Mesenchymal stem cell (in vitro differentiated cells and primary cell): ENCODE measurements around the gene SLC10A4.

ENCODE experiments used
- DNase-seq: peaks from one replicate; pipeline ENCODE4 v3.0.0-alpha.2; 2013
- H2AFZ ChIP-seq: one replicate; pipeline ENCODE4 v1.6.1; 2013; ENCODE audit warnings: low read depth, mild to moderate bottlenecking, control low read depth, inconsistent platforms, low read length, moderate library complexity
- H2AK5ac ChIP-seq: 2 replicates; pipeline ENCODE4 v1.6.1; 2013; ENCODE audit warnings: low read length, moderate library complexity, mild to moderate bottlenecking, inconsistent platforms; ENCODE audit not compliant: severe bottlenecking
- H2BK120ac ChIP-seq: one replicate; pipeline ENCODE4 v1.6.1; 2013; ENCODE audit warnings: low read depth, mild to moderate bottlenecking, inconsistent platforms, low read length, moderate library complexity
- H2BK12ac ChIP-seq, 2 experiments: one replicate each; pipeline ENCODE4 v1.6.1; 2013; ENCODE audit warnings: inconsistent platforms in 2 of 2, low read length in 2 of 2, mild to moderate bottlenecking in 2 of 2, moderate library complexity in 2 of 2, control low read depth in 1 of 2
- H2BK15ac ChIP-seq: one replicate; pipeline ENCODE4 v1.6.1; 2013; ENCODE audit warnings: mild to moderate bottlenecking, low read depth, inconsistent platforms; ENCODE audit not compliant: poor library complexity, severe bottlenecking
- H2BK5ac ChIP-seq: 2 replicates; pipeline ENCODE4 v1.6.1; 2013; ENCODE audit warnings: low read depth, mild to moderate bottlenecking, low read length, control low read depth, inconsistent platforms; ENCODE audit not compliant: poor library complexity, severe bottlenecking
- H3K14ac ChIP-seq, 2 experiments: one replicate each; pipeline ENCODE4 v1.6.1; 2013; ENCODE audit warnings: inconsistent platforms in 2 of 2, low read length in 2 of 2, control low read depth in 1 of 2, mild to moderate bottlenecking in 1 of 2, moderate library complexity in 1 of 2
- H3K18ac ChIP-seq, 2 experiments: one replicate each; pipeline ENCODE4 v1.6.1; 2013; ENCODE audit warnings: inconsistent platforms in 2 of 2, low read length in 2 of 2, control low read depth in 1 of 2, low read depth in 1 of 2, mild to moderate bottlenecking in 1 of 2
- H3K23ac ChIP-seq, 2 experiments: one replicate each; pipeline ENCODE4 v1.6.1; 2013; ENCODE audit warnings: inconsistent platforms in 2 of 2, low read length in 2 of 2, mild to moderate bottlenecking in 2 of 2, moderate library complexity in 2 of 2, control low read depth in 1 of 2
- H3K27ac ChIP-seq: 2 replicates; pipeline ENCODE4 v1.5.1; 2013; ENCODE audit warnings: mild to moderate bottlenecking, moderate library complexity, low read length, control low read depth, inconsistent platforms; ENCODE audit not compliant: poor library complexity, severe bottlenecking
- H3K27me3 ChIP-seq, 2 experiments: 2 replicates each; pipeline versions ENCODE4 v1.6.1 to v1.7.0; 2013; ENCODE audit warnings: low read length in 2 of 2, mild to moderate bottlenecking in 2 of 2, moderate library complexity in 2 of 2, control low read depth in 1 of 2, inconsistent platforms in 1 of 2; ENCODE audit not compliant: control insufficient read depth in 1 of 2, insufficient read depth in 1 of 2
- H3K36me3 ChIP-seq, 2 experiments: 2 replicates each; pipeline versions ENCODE4 v1.6.1 to v1.7.0; 2013; ENCODE audit warnings: low read length in 2 of 2, control low read depth in 1 of 2, inconsistent platforms in 1 of 2, low read depth in 1 of 2, mild to moderate bottlenecking in 1 of 2; ENCODE audit not compliant: insufficient read depth in 2 of 2, control insufficient read depth in 1 of 2
- H3K4ac ChIP-seq, 2 experiments: one replicate each; pipeline ENCODE4 v1.6.1; 2013; ENCODE audit warnings: inconsistent platforms in 2 of 2, low read length in 2 of 2, mild to moderate bottlenecking in 2 of 2, moderate library complexity in 2 of 2, control low read depth in 1 of 2, low read depth in 1 of 2
- H3K4me1 ChIP-seq: 2 replicates; pipeline ENCODE4 v1.6.1; 2013; ENCODE audit warnings: low read depth, low read length, control low read depth; ENCODE audit not compliant: control insufficient read depth, insufficient read depth
- H3K4me2 ChIP-seq: 2 replicates; pipeline ENCODE4 v1.6.1; 2013; ENCODE audit warnings: low read length, mild to moderate bottlenecking, inconsistent platforms; ENCODE audit not compliant: poor library complexity, severe bottlenecking
- H3K4me3 ChIP-seq, 2 experiments: 2 replicates each; pipeline versions ENCODE4 v1.5.1 to v1.7.0; 2013; ENCODE audit warnings: low read length in 2 of 2, mild to moderate bottlenecking in 2 of 2, control low read depth in 1 of 2, low read depth in 1 of 2; ENCODE audit not compliant: insufficient read depth in 1 of 2
- H3K79me1 ChIP-seq: replicated peaks from 2 replicates; pipeline ENCODE4 v1.6.1; 2013; ENCODE audit warnings: mild to moderate bottlenecking, control low read depth, low read length, inconsistent platforms; ENCODE audit not compliant: poor library complexity, severe bottlenecking
- H3K9ac ChIP-seq: 2 replicates; pipeline ENCODE4 v1.7.0; 2013; ENCODE audit warnings: mild to moderate bottlenecking, low read length, moderate library complexity
- H3K9me3 ChIP-seq: 2 replicates; pipeline ENCODE4 v1.7.0; 2013; ENCODE audit warnings: mild to moderate bottlenecking, low read length; ENCODE audit not compliant: control insufficient read depth
- H4K8ac ChIP-seq: one replicate; pipeline ENCODE4 v1.6.1; 2013; ENCODE audit warnings: inconsistent platforms, mild to moderate bottlenecking, low read length, moderate library complexity
- H4K91ac ChIP-seq: one replicate; pipeline ENCODE4 v1.6.1; 2013; ENCODE audit warnings: mild to moderate bottlenecking, low read length, inconsistent platforms
- WGBS: methylation state at CpG from one replicate; pipeline ENCODE4 v1.1.7; 2013; ENCODE audit warnings: mixed read lengths; 5-methylcytosine and 5-hydroxymethylcytosine counted together

The SLC10A4 gene

GRCh38 chr4:48504352-48504751 is 21.2 kb downstream of the SLC10A4 start:
- no peak overlapping the region for H3K14ac ChIP-seq
- H2BK5ac ChIP-seq, result no peak overlapping the region
- WGBS, result no CpG with 5 or more reads among the region's 1 CpG
- H3K4me1 ChIP-seq, result no peaks in the 10 kb centered on the region
- H2AFZ ChIP-seq, result no peak overlapping the region
- H2BK120ac ChIP-seq, result no peak overlapping the region
- no peak overlapping the region for H3K9ac ChIP-seq
- H3K4ac ChIP-seq, result no peak overlapping the region
- H4K91ac ChIP-seq, result no peak overlapping the region
- H3K27ac ChIP-seq, result no peak overlapping the region
- H2BK15ac ChIP-seq, result no peak overlapping the region
- H2AK5ac ChIP-seq, result no peak overlapping the region
- no peak overlapping the region for H3K4me3 ChIP-seq
- no peak for DNase-seq
- H4K8ac ChIP-seq, result no peak overlapping the region
- H3K36me3 ChIP-seq, result peaks cover 10 to 59% of the 10 kb centered on the region in 2 experiments
- no peaks in the 10 kb centered on the region for H3K9me3 ChIP-seq
- H3K79me1 ChIP-seq, result no peaks in the 10 kb centered on the region
- no peaks in the 10 kb centered on the region for H3K27me3 ChIP-seq
- no peak overlapping the region for H2BK12ac ChIP-seq
- no peak overlapping the region for H3K23ac ChIP-seq
- H3K4me2 ChIP-seq, result no peak overlapping the region
- no peak overlapping the region for H3K18ac ChIP-seq

- Histone ChIP-seq H2BK5ac (no peak overlapping the region), H3K4ac (no peak overlapping the region), H2BK12ac (no peak overlapping the region), H3K18ac (no peak overlapping the region), H3K36me3 (peaks cover 4 to 66% of the 10 kb centered on the region in 2 experiments), H4K91ac (no peak overlapping the region), H4K8ac (no peak overlapping the region), H3K27ac (no peak overlapping the region), H2AK5ac (no peak overlapping the region), H3K9ac (no peak overlapping the region), H3K23ac (no peak overlapping the region), H3K4me2 (no peak overlapping the region), H2AFZ (no peak overlapping the region), H3K4me3 (no peak overlapping the region), H3K79me1 (peaks cover 5% of the 10 kb centered on the region), H3K27me3 (no peaks in the 10 kb centered on the region), H2BK120ac (no peak overlapping the region), H3K14ac (no peak overlapping the region), H2BK15ac (no peak overlapping the region), H3K9me3 (no peaks in the 10 kb centered on the region), H3K4me1 (no peaks in the 10 kb centered on the region)
- 90% methylated on average over 2 of the region's 2 CpGs for WGBS
- no peak for DNase-seq
These were observed 23.6 kb downstream of the SLC10A4 start for GRCh38 chr4:48506716-48507115.

GRCh38 chr4:48509543-48509942 is 26.4 kb downstream of the SLC10A4 start:
- Histone ChIP-seq H3K4ac (no peak overlapping the region), H3K36me3 (peaks cover 7 to 86% of the 10 kb centered on the region in 2 experiments), H2BK120ac (no peak overlapping the region), H3K79me1 (peaks cover 5% of the 10 kb centered on the region), H3K14ac (no peak overlapping the region), H3K18ac (no peak overlapping the region), H2BK12ac (no peak overlapping the region), H3K23ac (no peak overlapping the region), H3K4me3 (no peak overlapping the region), H3K4me2 (no peak overlapping the region), H3K4me1 (no peaks in the 10 kb centered on the region), H4K8ac (no peak overlapping the region), H3K27me3 (no peaks in the 10 kb centered on the region), H3K27ac (no peak overlapping the region), H2BK5ac (no peak overlapping the region), H2AFZ (no peak overlapping the region), H2AK5ac (no peak overlapping the region), H4K91ac (no peak overlapping the region), H3K9ac (no peak overlapping the region), H2BK15ac (no peak overlapping the region), H3K9me3 (no peaks in the 10 kb centered on the region)
- no peak for DNase-seq

- no peak overlapping the region for H3K4me2 ChIP-seq
- no peak overlapping the region for H2BK5ac ChIP-seq
- H3K27ac ChIP-seq, result no peak overlapping the region
- H3K14ac ChIP-seq, result no peak overlapping the region
- H3K18ac ChIP-seq, result no peak overlapping the region
- no peak overlapping the region for H4K8ac ChIP-seq
- no peaks in the 10 kb centered on the region for H3K4me1 ChIP-seq
- H3K79me1 ChIP-seq, result no peaks in the 10 kb centered on the region
- H2BK15ac ChIP-seq, result no peak overlapping the region
- no peaks in the 10 kb centered on the region for H3K9me3 ChIP-seq
- H2AFZ ChIP-seq, result no peak overlapping the region
- DNase-seq, result peak; percentile 7
- H3K4ac ChIP-seq, result no peak overlapping the region
- no peak overlapping the region for H3K4me3 ChIP-seq
- peaks cover 19 to 82% of the 10 kb centered on the region in 2 experiments for H3K36me3 ChIP-seq
- no peak overlapping the region for H3K9ac ChIP-seq
- H2BK12ac ChIP-seq, result no peak overlapping the region
- 67% methylated on average over 2 of the region's 3 CpGs for WGBS
- H2BK120ac ChIP-seq, result no peak overlapping the region
- no peaks in the 10 kb centered on the region for H3K27me3 ChIP-seq
- no peak overlapping the region for H4K91ac ChIP-seq
- no peak overlapping the region for H2AK5ac ChIP-seq
- no peak overlapping the region for H3K23ac ChIP-seq
These were observed 35.0 kb downstream of the SLC10A4 start for GRCh38 chr4:48518143-48518542.
